HG02885 (cell line): ENCODE measurements around the gene RIT1.
"Not testable (repeated sequence)": the region's sequence is repeated elsewhere in the genome, so short reads cannot be mapped to it uniquely, and the experiment has no call there.

Experiments
- ATAC-seq: cut with Tn5 transposase; IDR thresholded peaks from one replicate; pipeline ENCODE4 v1.9.1; 2021; ENCODE audit warnings: mild to moderate bottlenecking; ENCODE audit not compliant: unreplicated experiment, poor library complexity

RIT1 gene

GRCh38 chr1:155934097-155934935 is 23.2 kb upstream of the RIT1 start, which contains the start of gene KHDC4:
TSS of gene KHDC4 (minus strand) at chr1:155934413. CDS start at chr1:155934373, 40 bp downstream.
- peak; percentile 94 for ATAC-seq

GRCh38 chr1:155933591-155934096 is 22.5 kb upstream of the RIT1 start:
- no peak for ATAC-seq

GRCh38 chr1:155932487-155932886 is 21.3 kb upstream of the RIT1 start:
- no peak for ATAC-seq

- ATAC-seq, result no peak
These were observed 20.9 kb upstream of the RIT1 start for GRCh38 chr1:155932081-155932480.

GRCh38 chr1:155931332-155932038 is 20.3 kb upstream of the RIT1 start:
- no peak for ATAC-seq

- not testable (repeated sequence) for ATAC-seq
These were observed 19.6 kb upstream of the RIT1 start for GRCh38 chr1:155930725-155931124.

GRCh38 chr1:155929057-155929456 is 17.9 kb upstream of the RIT1 start:
- ATAC-seq, result no peak

- ATAC-seq, result no peak
These were observed 14.4 kb upstream of the RIT1 start for GRCh38 chr1:155925506-155925905.

- ATAC-seq, result no peak
These were observed 9.6 kb upstream of the RIT1 start for GRCh38 chr1:155920717-155921116.

- ATAC-seq, result no peak
These were observed 8.7 kb upstream of the RIT1 start for GRCh38 chr1:155919801-155920200.

- ATAC-seq, result no peak
These were observed 7.5 kb upstream of the RIT1 start for GRCh38 chr1:155918660-155919059.

GRCh38 chr1:155913969-155914757 is 3.0 kb upstream of the RIT1 start:
- no peak for ATAC-seq

- ATAC-seq, result no peak
These were observed 947 bp upstream of the RIT1 start for GRCh38 chr1:155912056-155912536.

GRCh38 chr1:155910621-155911121 is 478 bp downstream of the RIT1 start:
- peak; percentile 23 for ATAC-seq

- no peak for ATAC-seq
These were observed 1.3 kb downstream of the RIT1 start for GRCh38 chr1:155909894-155910293.

GRCh38 chr1:155904261-155904660 is 6.9 kb downstream of the RIT1 start:
- ATAC-seq, result no peak

GRCh38 chr1:155900161-155900560 is 11.0 kb downstream of the RIT1 start:
- ATAC-seq, result no peak

GRCh38 chr1:155899683-155900082 is 11.5 kb downstream of the RIT1 start:
- ATAC-seq, result no peak

- ATAC-seq, result no peak
These were observed 12.3 kb downstream of the RIT1 start for GRCh38 chr1:155898888-155899287.

- no peak for ATAC-seq
These were observed 13.4 kb downstream of the RIT1 start for GRCh38 chr1:155897746-155898145.
